H9 (cell line): ENCODE results near the gene CHSY3. TPM values are rescaled to one million over a fixed set of nuclear protein-coding genes. Genes with fewer than 3 reads are reported as not detected.

Experiments used
- DNase-seq: peaks from one replicate; pipeline ENCODE4 v3.0.0-alpha.2; 2017
- H2AFZ ChIP-seq: one replicate; pipeline ENCODE4 v1.6.1; 2013; ENCODE audit warnings: mild to moderate bottlenecking, low read length, control low read depth, moderate library complexity
- H2AK5ac ChIP-seq: 2 replicates; pipeline ENCODE4 v1.6.1; 2013; ENCODE audit warnings: low read length, control low read depth, mixed read lengths; ENCODE audit not compliant: insufficient read length
- H2BK120ac ChIP-seq: one replicate; pipeline ENCODE4 v1.6.1; 2013; ENCODE audit warnings: low read depth, mild to moderate bottlenecking, low read length, control low read depth, inconsistent platforms; ENCODE audit not compliant: poor library complexity, severe bottlenecking
- H2BK12ac ChIP-seq: 2 replicates; pipeline ENCODE4 v1.6.1; 2013; ENCODE audit warnings: low read length, control low read depth, mixed read lengths, low read depth; ENCODE audit not compliant: insufficient read length
- H2BK15ac ChIP-seq: 2 replicates; pipeline ENCODE4 v1.6.1; 2013; ENCODE audit warnings: low read depth, low read length, control low read depth
- H2BK20ac ChIP-seq: one replicate; pipeline ENCODE4 v1.6.1; 2013; ENCODE audit warnings: low read depth, mild to moderate bottlenecking, low read length, control low read depth, inconsistent platforms; ENCODE audit not compliant: poor library complexity, severe bottlenecking
- H2BK5ac ChIP-seq: 2 replicates; pipeline ENCODE4 v1.6.1; 2013; ENCODE audit warnings: low read length, control low read depth, mixed read lengths; ENCODE audit not compliant: insufficient read length
- H3K14ac ChIP-seq: 2 replicates; pipeline ENCODE4 v1.6.1; 2013; ENCODE audit warnings: low read length, control low read depth; ENCODE audit not compliant: insufficient read depth
- H3K18ac ChIP-seq: 2 replicates; pipeline ENCODE4 v1.6.1; 2013; ENCODE audit warnings: low read depth, mild to moderate bottlenecking, mixed read lengths, low read length, control low read depth; ENCODE audit not compliant: insufficient read length
- H3K23ac ChIP-seq: 2 replicates; pipeline ENCODE4 v1.6.1; 2013; ENCODE audit warnings: low read length, control low read depth, mixed read lengths, low read depth; ENCODE audit not compliant: insufficient read length
- H3K23me2 ChIP-seq: 2 replicates; pipeline ENCODE4 v1.6.1; 2013; ENCODE audit warnings: low read depth, mild to moderate bottlenecking, mixed read lengths, low read length, control low read depth; ENCODE audit not compliant: insufficient read length, poor library complexity, severe bottlenecking
- H3K27ac ChIP-seq: 2 replicates; pipeline ENCODE4 v1.5.1; 2013; ENCODE audit warnings: low read length, control low read depth, mixed read lengths, low read depth; ENCODE audit not compliant: insufficient read length
- H3K27me3 ChIP-seq: 2 replicates; pipeline ENCODE4 v1.6.1; 2013; ENCODE audit warnings: low read length, control low read depth, inconsistent platforms; ENCODE audit not compliant: insufficient read depth
- H3K4ac ChIP-seq: 2 replicates; pipeline ENCODE4 v1.6.1; 2013; ENCODE audit warnings: low read depth, mild to moderate bottlenecking, control low read depth, inconsistent platforms, low read length, moderate library complexity
- H3K4me1 ChIP-seq: 2 replicates; pipeline ENCODE4 v1.6.1; 2013; ENCODE audit warnings: low read length, control low read depth, inconsistent platforms; ENCODE audit not compliant: insufficient read depth
- H3K4me2 ChIP-seq: 2 replicates; pipeline ENCODE4 v1.6.1; 2013; ENCODE audit warnings: low read length, control low read depth, mixed read lengths; ENCODE audit not compliant: insufficient read length, insufficient read depth
- H3K56ac ChIP-seq: 2 replicates; pipeline ENCODE4 v1.6.1; 2013; ENCODE audit warnings: low read depth, mild to moderate bottlenecking, mixed read lengths, low read length, control low read depth; ENCODE audit not compliant: insufficient read length
- H3K79me1 ChIP-seq: 2 replicates; pipeline ENCODE4 v1.6.1; 2013; ENCODE audit warnings: low read depth, mild to moderate bottlenecking, moderate library complexity, low read length, control low read depth, inconsistent platforms; ENCODE audit not compliant: insufficient read depth, poor library complexity, severe bottlenecking
- H3K79me2 ChIP-seq: 2 replicates; pipeline ENCODE4 v1.6.1; 2013; ENCODE audit warnings: low read length, control low read depth, inconsistent platforms; ENCODE audit not compliant: insufficient read depth
- H3K9ac ChIP-seq: 2 replicates; pipeline ENCODE4 v1.6.1; 2013; ENCODE audit warnings: low read length, control low read depth, mixed read lengths; ENCODE audit not compliant: insufficient read length; ENCODE audit errors: extremely low read depth
- H3K9me3 ChIP-seq: one replicate; pipeline ENCODE4 v1.6.1; 2013; ENCODE audit warnings: low read depth, low read length, inconsistent platforms; ENCODE audit not compliant: control insufficient read depth
- H3T11ph ChIP-seq: one replicate; pipeline ENCODE4 v1.6.1; 2013; ENCODE audit warnings: mild to moderate bottlenecking, low read length, control low read depth, inconsistent platforms
- H4K20me1 ChIP-seq: one replicate; pipeline ENCODE4 v1.6.1; 2013; ENCODE audit not compliant: control insufficient read depth, insufficient read length, insufficient read depth
- H4K5ac ChIP-seq: 2 replicates; pipeline ENCODE4 v1.6.1; 2013; ENCODE audit warnings: low read depth, mild to moderate bottlenecking, mixed read lengths, low read length, control low read depth; ENCODE audit not compliant: insufficient read length
- H4K8ac ChIP-seq: replicated peaks from 2 replicates; pipeline ENCODE4 v1.6.1; 2013; ENCODE audit warnings: low read length, control low read depth, mixed read lengths, low read depth; ENCODE audit not compliant: insufficient read length
- H4K91ac ChIP-seq: 2 replicates; pipeline ENCODE4 v1.6.1; 2013; ENCODE audit warnings: low read depth, mild to moderate bottlenecking, moderate library complexity, mixed read lengths, low read length, control low read depth; ENCODE audit not compliant: insufficient read length
- H3K27ac Mint-ChIP-seq, 3 experiments: 2 replicates in 2 of 3; 3 replicates in 1 of 3; pipeline ENCODE4 v1.8.0; 2020 to 2021; ENCODE audit warnings: mixed read lengths in 3 of 3, mild to moderate bottlenecking in 1 of 3, moderate library complexity in 1 of 3
- H3K27me3 Mint-ChIP-seq: 2 replicates; pipeline ENCODE4 v1.8.0; 2021; ENCODE audit warnings: low read depth, mild to moderate bottlenecking, moderate library complexity, mixed read lengths
- H3K36me3 Mint-ChIP-seq, 3 experiments: 2 replicates in 2 of 3; 3 replicates in 1 of 3; pipeline ENCODE4 v1.8.0; 2020 to 2021; ENCODE audit warnings: low read depth in 3 of 3, mixed read lengths in 3 of 3; ENCODE audit not compliant: insufficient read depth in 1 of 3
- H3K4me1 Mint-ChIP-seq, 2 experiments: 2 replicates each; pipeline ENCODE4 v1.8.0; 2020; ENCODE audit warnings: mixed read lengths in 2 of 2
- H3K4me3 Mint-ChIP-seq, 2 experiments: 2 replicates in 1 of 2; 3 replicates in 1 of 2; pipeline ENCODE4 v1.8.0; 2020 to 2021; ENCODE audit warnings: mild to moderate bottlenecking in 2 of 2, mixed read lengths in 2 of 2, moderate library complexity in 1 of 2
- H3K9me3 Mint-ChIP-seq, 2 experiments: 2 replicates in 1 of 2; 3 replicates in 1 of 2; pipeline ENCODE4 v1.8.0; 2020; ENCODE audit warnings: mild to moderate bottlenecking in 2 of 2, mixed read lengths in 2 of 2, moderate library complexity in 1 of 2
- WGBS: extraction: QIAGEN DNeasy Blood & Tissue Kit; methylation state at CpG from one replicate; pipeline ENCODE4 v1.1.7; 2013; ENCODE audit warnings: missing lambda C conversion rate, low lambda C conversion rate, mixed read lengths; ENCODE audit not compliant: insufficient read length; ENCODE audit errors: extremely low coverage; 5-methylcytosine and 5-hydroxymethylcytosine counted together
- total RNA-seq: library from RNA; stranded (reverse); gene quantifications from 2 replicates; pipeline ENCODE4 v1.2.1, GENCODE V29; 2021
- TF ChIP-seq, protein P1 (sequence below): fragments of 200-600 bp; sonication (generic); conservative IDR thresholded peaks from 3 replicates; pipeline ENCODE4 v1.8.0; 2021; ENCODE audit warnings: antibody characterized with exemption, mild to moderate bottlenecking

Gene CHSY3
- total RNA-seq, 1 experiment from 2014 or later, result 0.37 TPM

GRCh38 chr5:130032807-130033206, 128.5 kb downstream of the CHSY3 start:
- H3K56ac ChIP-seq, result no peak overlapping the region
- H3K23ac ChIP-seq, result no peak overlapping the region
- no peak overlapping the region for H3K27ac ChIP-seq
- no peak overlapping the region for H4K91ac ChIP-seq
- no peaks in the 10 kb centered on the region for H3K27me3 ChIP-seq
- H4K5ac ChIP-seq, result no peak overlapping the region
- no peak overlapping the region for H3K4me2 ChIP-seq
- no peak overlapping the region for H2AK5ac ChIP-seq
- TF ChIP-seq, protein P1, sequence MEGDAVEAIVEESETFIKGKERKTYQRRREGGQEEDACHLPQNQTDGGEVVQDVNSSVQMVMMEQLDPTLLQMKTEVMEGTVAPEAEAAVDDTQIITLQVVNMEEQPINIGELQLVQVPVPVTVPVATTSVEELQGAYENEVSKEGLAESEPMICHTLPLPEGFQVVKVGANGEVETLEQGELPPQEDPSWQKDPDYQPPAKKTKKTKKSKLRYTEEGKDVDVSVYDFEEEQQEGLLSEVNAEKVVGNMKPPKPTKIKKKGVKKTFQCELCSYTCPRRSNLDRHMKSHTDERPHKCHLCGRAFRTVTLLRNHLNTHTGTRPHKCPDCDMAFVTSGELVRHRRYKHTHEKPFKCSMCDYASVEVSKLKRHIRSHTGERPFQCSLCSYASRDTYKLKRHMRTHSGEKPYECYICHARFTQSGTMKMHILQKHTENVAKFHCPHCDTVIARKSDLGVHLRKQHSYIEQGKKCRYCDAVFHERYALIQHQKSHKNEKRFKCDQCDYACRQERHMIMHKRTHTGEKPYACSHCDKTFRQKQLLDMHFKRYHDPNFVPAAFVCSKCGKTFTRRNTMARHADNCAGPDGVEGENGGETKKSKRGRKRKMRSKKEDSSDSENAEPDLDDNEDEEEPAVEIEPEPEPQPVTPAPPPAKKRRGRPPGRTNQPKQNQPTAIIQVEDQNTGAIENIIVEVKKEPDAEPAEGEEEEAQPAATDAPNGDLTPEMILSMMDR, result no peak
- H3K79me1 ChIP-seq, result no peaks in the 10 kb centered on the region
- no peak overlapping the region for H3K4me3 Mint-ChIP-seq
- H2BK12ac ChIP-seq, result no peak overlapping the region
- no peaks in the 10 kb centered on the region for H3K27me3 Mint-ChIP-seq
- H3K9me3 ChIP-seq, result no peaks in the 10 kb centered on the region
- H3K14ac ChIP-seq, result no peak overlapping the region
- no CpG with 5 or more reads among the region's 3 CpGs for WGBS
- peaks cover under 1% of the 10 kb centered on the region in 2 experiments; a peak in 3 of 4 replicates for H3K4me1 Mint-ChIP-seq
- H2BK20ac ChIP-seq, result no peak overlapping the region
- H3K23me2 ChIP-seq, result no peaks in the 10 kb centered on the region
- no peak overlapping the region for H3K4ac ChIP-seq
- no peak overlapping the region for H3K9ac ChIP-seq
- H4K8ac ChIP-seq, result no peak overlapping the region
- H4K20me1 ChIP-seq, result no peaks in the 10 kb centered on the region
- no peaks in the 10 kb centered on the region; the same call in 1 of the 2 replicates for H3K4me1 ChIP-seq
- no peak overlapping the region for H3K18ac ChIP-seq
- H3K79me2 ChIP-seq, result no peaks in the 10 kb centered on the region
- H3K9me3 Mint-ChIP-seq, result no peaks in the 10 kb centered on the region
- no peak overlapping the region for H2BK15ac ChIP-seq
- no peak overlapping the region for H2BK120ac ChIP-seq
- no peak overlapping the region for H3T11ph ChIP-seq
- DNase-seq, result no peak
- H2BK5ac ChIP-seq, result no peak overlapping the region
- H2AFZ ChIP-seq, result no peak overlapping the region
- no peaks in the 10 kb centered on the region for H3K36me3 Mint-ChIP-seq
- no peak overlapping the region for H3K27ac Mint-ChIP-seq
